H1 (cell line): ENCODE data around the gene CAMK2N2. TPM values are rescaled to one million over a fixed set of nuclear protein-coding genes. Genes with fewer than 3 reads are reported as not detected.

Source experiments
- CTCF ChIA-PET: fragments of 300-600 bp; sonication (Branson Sonifier 250); formaldehyde crosslinking; loops from one replicate; lab custom pipeline; 2021; ENCODE audit not compliant: partially characterized antibody; lab: Charles Lee
- POLR2A ChIA-PET: fragments of 300-600 bp; sonication (Branson Sonifier 250); formaldehyde crosslinking; loops from one replicate; lab custom pipeline; 2021; ENCODE audit warnings: inconsistent platforms; ENCODE audit not compliant: partially characterized antibody; lab: Charles Lee
- DNase-seq, 2 experiments: peaks; one replicate each; pipeline versions ENCODE4 v3.0.0 to v3.0.0-alpha.2; 2010 to 2022; ENCODE audit warnings: low spot score in 2 of 2, low read depth in 1 of 2, mixed read lengths in 1 of 2
- FAIRE-seq: peaks from 2 replicates; lab custom pipeline; 2011; peaks lifted over from hg19 to GRCh38; lab: Jason Lieb, UNC
- H2AFZ ChIP-seq: 2 replicates; pipeline ENCODE4 v1.8.1; 2012; ENCODE audit warnings: low read length, inconsistent platforms
- H2AK5ac ChIP-seq: 2 replicates; pipeline ENCODE4 v1.6.1; 2013; ENCODE audit warnings: low read depth, low read length
- H2BK120ac ChIP-seq: replicated peaks from 2 replicates; pipeline ENCODE3; 2013; ENCODE audit warnings: low read depth, low read length, inconsistent platforms
- H2BK12ac ChIP-seq: 2 replicates; pipeline ENCODE4 v1.6.1; 2013; ENCODE audit warnings: low read depth, low read length
- H2BK15ac ChIP-seq: 2 replicates; pipeline ENCODE4 v1.6.1; 2013; ENCODE audit warnings: low read length
- H2BK20ac ChIP-seq: 2 replicates; pipeline ENCODE4 v1.6.1; 2013; ENCODE audit warnings: low read length
- H2BK5ac ChIP-seq: 2 replicates; pipeline ENCODE4 v1.6.1; 2013; ENCODE audit warnings: low read depth, low read length
- H3K14ac ChIP-seq: 2 replicates; pipeline ENCODE4 v1.6.1; 2013; ENCODE audit warnings: inconsistent platforms; ENCODE audit not compliant: insufficient read length
- H3K18ac ChIP-seq: 2 replicates; pipeline ENCODE4 v1.6.1; 2013; ENCODE audit warnings: low read length; ENCODE audit errors: extremely low read depth
- H3K23ac ChIP-seq: 2 replicates; pipeline ENCODE4 v1.6.1; 2013; ENCODE audit warnings: inconsistent platforms; ENCODE audit not compliant: insufficient read length
- H3K23me2 ChIP-seq: 2 replicates; pipeline ENCODE4 v1.6.1; 2013; ENCODE audit warnings: low read depth, low read length
- H3K27ac ChIP-seq: 2 replicates; pipeline ENCODE4 v1.6.1; 2011; ENCODE audit warnings: low read depth, low read length, inconsistent platforms
- H3K27me3 ChIP-seq, 4 experiments: replicated peaks in 1 of 4; 1 replicate in 1 of 4; 2 replicates in 3 of 4; pipeline versions ENCODE4 v1.6.1 to v1.8.1; 2011 to 2013; ENCODE audit warnings: low read length in 3 of 4, mild to moderate bottlenecking in 3 of 4, inconsistent platforms in 2 of 4, mixed read lengths in 2 of 4, moderate library complexity in 1 of 4; ENCODE audit not compliant: control insufficient read depth in 3 of 4, insufficient read depth in 3 of 4; ENCODE audit errors: extremely low read depth in 1 of 4
- H3K36me3 ChIP-seq, 4 experiments: 2 replicates each; pipeline versions ENCODE4 v1.6.1 to v1.8.1; 2011 to 2013; ENCODE audit warnings: mild to moderate bottlenecking in 4 of 4, low read length in 3 of 4, moderate library complexity in 2 of 4, control low read depth in 1 of 4, inconsistent platforms in 1 of 4; ENCODE audit not compliant: insufficient read depth in 4 of 4, control insufficient read depth in 2 of 4
- H3K4ac ChIP-seq: replicated peaks from 2 replicates; pipeline ENCODE3; 2013; ENCODE audit warnings: low read length, low read depth, mixed read lengths, inconsistent platforms; ENCODE audit not compliant: insufficient read length
- H3K4me1 ChIP-seq, 4 experiments: replicated peaks in 1 of 4; 1 replicate in 1 of 4; 2 replicates in 3 of 4; pipeline versions ENCODE4 v1.6.1 to v1.8.1; 2011 to 2013; ENCODE audit warnings: low read length in 3 of 4, inconsistent platforms in 2 of 4, mixed read lengths in 1 of 4; ENCODE audit not compliant: insufficient read depth in 4 of 4, control insufficient read depth in 3 of 4
- H3K4me2 ChIP-seq, 2 experiments: 2 replicates each; pipeline versions ENCODE4 v1.6.1 to v1.8.1; 2011 to 2013; ENCODE audit warnings: low read depth in 2 of 2, low read length in 2 of 2, control low read depth in 1 of 2, inconsistent platforms in 1 of 2, mild to moderate bottlenecking in 1 of 2; ENCODE audit not compliant: insufficient read depth in 1 of 2
- H3K4me3 ChIP-seq, 4 experiments: fragments of 200-600, 300-600 bp in 1 of 4; sonication (generic), shearing (Covaris generic), sonication (Bioruptor Twin) in 1 of 4; 2 replicates each; pipeline versions ENCODE4 v1.5.1 to v1.8.1; 2011 to 2016; ENCODE audit warnings: low read length in 4 of 4, low read depth in 3 of 4, control low read depth in 2 of 4, inconsistent platforms in 2 of 4, mild to moderate bottlenecking in 2 of 4, mixed read lengths in 1 of 4, moderate library complexity in 1 of 4; ENCODE audit not compliant: insufficient read depth in 2 of 4; ENCODE audit errors: extremely low read depth in 1 of 4
- H3K56ac ChIP-seq: replicated peaks from 2 replicates; pipeline ENCODE3; 2013; ENCODE audit warnings: low read depth, mild to moderate bottlenecking, mixed read lengths, low read length, inconsistent platforms; ENCODE audit not compliant: insufficient read length
- H3K79me1 ChIP-seq: 2 replicates; pipeline ENCODE4 v1.6.1; 2013; ENCODE audit warnings: low read depth, low read length, control low read depth
- H3K79me2 ChIP-seq, 2 experiments: 2 replicates each; pipeline versions ENCODE4 v1.6.1 to v1.8.1; 2012 to 2013; ENCODE audit warnings: low read length in 2 of 2, mild to moderate bottlenecking in 2 of 2, inconsistent platforms in 1 of 2; ENCODE audit not compliant: insufficient read depth in 2 of 2, control insufficient read depth in 1 of 2
- H3K9ac ChIP-seq, 4 experiments: replicated peaks in 1 of 4; 1 replicate in 1 of 4; 2 replicates in 3 of 4; pipeline versions ENCODE4 v1.6.1 to v1.8.1; 2011 to 2013; ENCODE audit warnings: low read depth in 3 of 4, low read length in 3 of 4, control low read depth in 2 of 4, mild to moderate bottlenecking in 2 of 4, moderate library complexity in 2 of 4, inconsistent platforms in 1 of 4; ENCODE audit errors: extremely low read depth in 1 of 4
- H3K9me3 ChIP-seq, 2 experiments: 2 replicates each; pipeline versions ENCODE4 v1.6.1 to v1.8.1; 2012 to 2013; ENCODE audit warnings: mild to moderate bottlenecking in 2 of 2, moderate library complexity in 2 of 2, control low read depth in 1 of 2, inconsistent platforms in 1 of 2, low read depth in 1 of 2, low read length in 1 of 2, mixed read lengths in 1 of 2; ENCODE audit not compliant: insufficient read depth in 2 of 2
- H4K20me1 ChIP-seq, 2 experiments: replicated peaks in 1 of 2; 2 replicates each; pipeline versions ENCODE3 to v1.8.1; 2011 to 2013; ENCODE audit warnings: inconsistent platforms in 2 of 2, low read length in 2 of 2, mild to moderate bottlenecking in 1 of 2; ENCODE audit not compliant: insufficient read depth in 2 of 2, control insufficient read depth in 1 of 2
- H4K5ac ChIP-seq: 2 replicates; pipeline ENCODE4 v1.6.1; 2013; ENCODE audit warnings: low read length, low read depth, mixed read lengths, inconsistent platforms; ENCODE audit not compliant: insufficient read length
- H4K8ac ChIP-seq: 2 replicates; pipeline ENCODE4 v1.8.0; 2013; ENCODE audit warnings: mild to moderate bottlenecking, moderate library complexity, low read length, inconsistent platforms; ENCODE audit not compliant: insufficient read depth; ENCODE audit errors: extremely low read depth
- H4K91ac ChIP-seq: replicated peaks from 2 replicates; pipeline ENCODE3; 2013; ENCODE audit warnings: low read length, mixed read lengths, inconsistent platforms; ENCODE audit not compliant: insufficient read length
- EGR1 ChIP-seq: IDR thresholded peaks from 2 replicates; pipeline ENCODE4 v1.6.1; 2011; ENCODE audit warnings: low read depth, low read length, borderline replicate concordance
- JUN ChIP-seq: IDR thresholded peaks from 2 replicates; pipeline ENCODE4 v1.6.1; 2011; ENCODE audit warnings: low read depth, mild to moderate bottlenecking, improper control_type of control experiment, low read length
- SIN3A ChIP-seq, 2 experiments: IDR thresholded peaks in 1 of 2; conservative IDR thresholded peaks in 1 of 2; 2 replicates each; pipeline ENCODE4 v1.6.1; 2011 to 2012; ENCODE audit warnings: low read length in 2 of 2, improper control_type of control experiment in 1 of 2, low read depth in 1 of 2, mild to moderate bottlenecking in 1 of 2
- WGBS, 2 experiments: shearing (Covaris generic) in 1 of 2; methylation state at CpG; one replicate each; pipeline versions ENCODE4 v1.1.6 to v1.1.7; 2013 to 2015; ENCODE audit warnings: low lambda C conversion rate in 2 of 2, mixed read lengths in 2 of 2, inconsistent platforms in 1 of 2, low coverage in 1 of 2, missing lambda C conversion rate in 1 of 2; ENCODE audit not compliant: insufficient replicate concordance in 2 of 2, insufficient coverage in 1 of 2, insufficient read length in 1 of 2; ENCODE audit errors: extremely low coverage in 1 of 2, missing lambda C conversion rate in 1 of 2; 5-methylcytosine and 5-hydroxymethylcytosine counted together
- polyA plus RNA-seq, 7 experiments: library from polyadenylated mRNA; depleted of rRNA in 3 of 7; stranded (reverse) in 5 of 7; unstranded in 2 of 7; fragments of >200 nt in 5 of 7; fragments of 200-250 nt in 2 of 7; gene quantifications; 1 replicate in 5 of 7; 2 replicates in 1 of 7; 4 replicates in 1 of 7; pipeline versions ENCODE4 v1.2.1 to v1.2.3, GENCODE V29; 2011 to 2013; ENCODE audit warnings: missing spikeins in 2 of 7, mixed read lengths in 2 of 7
- total RNA-seq: library from RNA; stranded (reverse); fragmentation: NEBNext Ultra II Directional; extraction: Animal tissue kit (Norgen Biotek cat#: 25700); gene quantifications from 2 replicates; pipeline ENCODE4 v1.2.1, GENCODE V29; 2021

The CAMK2N2 gene
- total and polyA plus RNA-seq, 2 of the 8 experiments (the other 6 are each of a cell fraction or from before 2014, with no cell fraction given): 4.0 to 17.7 TPM

DNA sequence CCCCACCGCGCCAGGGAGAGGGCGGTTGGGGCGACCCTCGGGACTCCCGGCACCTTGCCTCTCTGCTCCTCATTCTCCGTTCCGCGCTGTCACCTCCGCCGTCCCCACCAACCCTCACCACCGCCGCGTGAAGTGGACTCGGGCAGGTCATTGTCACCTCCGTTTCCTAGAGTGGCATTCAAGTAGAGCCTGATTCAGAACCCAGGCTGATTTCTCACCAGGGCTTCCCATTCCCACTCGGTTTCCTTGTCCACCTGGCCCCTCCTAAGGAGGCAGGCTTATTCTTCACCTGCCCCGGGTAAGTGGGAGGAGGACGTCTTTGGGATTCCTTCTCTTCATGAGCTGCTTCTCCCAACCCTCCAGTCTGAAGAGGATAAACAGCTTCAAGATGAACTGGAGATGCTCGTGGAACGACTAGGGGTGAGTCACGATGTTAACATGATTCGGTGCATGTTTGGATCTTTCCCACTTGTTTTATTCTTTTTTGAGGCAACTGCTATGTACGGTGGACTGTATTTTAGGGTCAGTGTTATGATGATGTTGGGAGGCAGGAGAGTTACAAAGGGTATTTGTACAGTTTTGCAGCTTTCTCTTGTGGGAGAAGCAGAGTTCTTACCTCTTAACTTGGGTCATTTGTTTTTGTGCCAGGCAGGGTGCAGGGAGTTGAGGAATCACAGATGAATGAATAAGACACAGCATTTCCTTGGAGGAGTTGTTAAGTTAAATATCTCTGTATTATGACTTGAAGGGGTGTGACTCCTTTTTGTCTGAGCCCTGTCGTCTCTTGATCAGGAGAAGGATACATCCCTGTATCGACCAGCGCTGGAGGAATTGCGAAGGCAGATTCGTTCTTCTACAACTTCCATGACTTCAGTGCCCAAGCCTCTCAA is 38.4 kb upstream of the CAMK2N2 start:
- H4K8ac ChIP-seq: peak overlapping the region; percentile 51; the same call in 1 of the 2 replicates
- H3K4me3 ChIP-seq: peak overlapping the region; percentile 91 to 98 (median 94)
- H2BK120ac ChIP-seq: no peak overlapping the region
- ChIA-PET CTCF (interaction anchor here (0.7 to 1.5 kb wide), 4 partner anchors 10 to 155 kb away, joined by 3 to 5 read pairs (median 3); no protein-coding TSS in a partner anchor), POLR2A (interaction anchor here (0.6 to 5.2 kb wide), 10 partner anchors 10 to 144 kb away, joined by 3 to 43 read pairs (median 3); partner anchors contain the start of genes DVL3 and EEF1AKMT4)
- no peak overlapping the region for H2AK5ac ChIP-seq
- peak overlapping the region; percentile 71; the same call in 1 of the 2 replicates for H3K27ac ChIP-seq
- peak overlapping the region; percentile 84 to 92 for H3K4me2 ChIP-seq
- TF ChIP-seq JUN: no peak
- TF ChIP-seq EGR1: no peak
- TF ChIP-seq SIN3A (conservative IDR thresholded peaks at IDR 0.05 in 1 of 2, IDR thresholded peaks at IDR 0.05 in 1 of 2; ENCODE audit: low read depth in 1 of 2, low read length in 2 of 2): peak; percentile 64 to 75; a peak in 3 of 4 replicates
- H3K79me2 ChIP-seq: peaks cover 8 to 20% of the 10 kb centered on the region in 2 experiments
- no peak overlapping the region for H2BK20ac ChIP-seq
- FAIRE-seq (no peak), DNase-seq (no peak)
- H3K27me3 ChIP-seq: no peaks in the 10 kb centered on the region
- H3K9me3 ChIP-seq: no peaks in the 10 kb centered on the region
- H3K36me3 ChIP-seq: peaks cover 31 to 46% (median 42%) of the 10 kb centered on the region in 4 experiments
- H3K9ac ChIP-seq: peak overlapping the region; percentile 74 to 82 (median 78)
- no peak overlapping the region for H2AFZ ChIP-seq
- H3K23ac ChIP-seq: no peak overlapping the region
- WGBS, 2 experiments: 30% methylated on average over 28 of the region's 29 CpGs; no CpG with 5 or more reads in 1 of the 2 experiments
- no peak overlapping the region for H2BK12ac ChIP-seq
- H4K20me1 ChIP-seq: peaks cover 0 to 9% of the 10 kb centered on the region in 2 experiments
- no peak overlapping the region for H3K4ac ChIP-seq
- peaks cover 10% of the 10 kb centered on the region for H3K23me2 ChIP-seq
- H3K4me1 ChIP-seq: peaks cover 0 to 7% (median 2%) of the 10 kb centered on the region in 4 experiments; a peak in 4 of 7 replicates
- peak overlapping the region; percentile 87 for H3K18ac ChIP-seq
- H4K91ac ChIP-seq: peak overlapping the region; percentile 18
- no peak overlapping the region for H3K14ac ChIP-seq
- peaks cover 8% of the 10 kb centered on the region for H3K79me1 ChIP-seq
- no peak overlapping the region for H4K5ac ChIP-seq
- no peak overlapping the region for H2BK15ac ChIP-seq
- peak overlapping the region; percentile 60 for H2BK5ac ChIP-seq
- H3K56ac ChIP-seq: no peak overlapping the region
